ENCODE measurements around the gene STK39.

DNA sequence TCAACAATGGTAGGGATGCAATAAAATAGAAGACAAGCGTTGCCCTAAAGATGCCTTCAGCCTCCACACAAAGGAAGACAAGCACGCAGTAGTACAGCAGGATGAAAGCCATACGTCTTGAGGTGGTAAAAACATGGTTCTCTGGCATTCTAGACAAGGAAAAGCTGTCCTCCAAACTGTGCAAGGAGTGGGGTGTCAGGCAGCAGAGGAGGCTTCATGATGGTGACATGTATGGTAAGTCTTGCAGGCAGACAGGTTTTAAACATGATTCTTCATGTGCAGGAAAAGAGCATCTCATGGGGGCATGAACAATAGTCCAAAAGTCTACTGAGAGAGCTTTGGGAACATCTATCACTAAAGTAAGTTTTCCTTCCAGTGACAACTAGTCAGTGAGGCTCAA, 241.8 kb downstream of the STK39 start:
- TF ChIP-seq, protein P1, sequence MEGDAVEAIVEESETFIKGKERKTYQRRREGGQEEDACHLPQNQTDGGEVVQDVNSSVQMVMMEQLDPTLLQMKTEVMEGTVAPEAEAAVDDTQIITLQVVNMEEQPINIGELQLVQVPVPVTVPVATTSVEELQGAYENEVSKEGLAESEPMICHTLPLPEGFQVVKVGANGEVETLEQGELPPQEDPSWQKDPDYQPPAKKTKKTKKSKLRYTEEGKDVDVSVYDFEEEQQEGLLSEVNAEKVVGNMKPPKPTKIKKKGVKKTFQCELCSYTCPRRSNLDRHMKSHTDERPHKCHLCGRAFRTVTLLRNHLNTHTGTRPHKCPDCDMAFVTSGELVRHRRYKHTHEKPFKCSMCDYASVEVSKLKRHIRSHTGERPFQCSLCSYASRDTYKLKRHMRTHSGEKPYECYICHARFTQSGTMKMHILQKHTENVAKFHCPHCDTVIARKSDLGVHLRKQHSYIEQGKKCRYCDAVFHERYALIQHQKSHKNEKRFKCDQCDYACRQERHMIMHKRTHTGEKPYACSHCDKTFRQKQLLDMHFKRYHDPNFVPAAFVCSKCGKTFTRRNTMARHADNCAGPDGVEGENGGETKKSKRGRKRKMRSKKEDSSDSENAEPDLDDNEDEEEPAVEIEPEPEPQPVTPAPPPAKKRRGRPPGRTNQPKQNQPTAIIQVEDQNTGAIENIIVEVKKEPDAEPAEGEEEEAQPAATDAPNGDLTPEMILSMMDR (conservative IDR thresholded peaks at IDR 0.05): no peak
- TF ChIP-seq ZFX (IDR thresholded peaks at IDR 0.05): no peak

Measured in C4-2B (cell line).